Activated CD8-positive, alpha-beta T cell treated with anti-CD3 and anti-CD28 coated beads for 36 hours (primary cell): ENCODE results near the gene ABI3. TPM values are rescaled to one million over a fixed set of nuclear protein-coding genes. Genes with fewer than 3 reads are reported as not detected.

Experiments used
- ATAC-seq: fragments of 200-7000 bp; cut with Tn5 transposase; one replicate; pipeline ENCODE4 v1.10.0; 2021; ENCODE audit warnings: mild to moderate bottlenecking, moderate library complexity
- CTCF ChIA-PET: fragments of 350-600 bp; sonication (Branson Sonifier 250); formaldehyde crosslinking; loops from one replicate; lab custom pipeline; 2021; ENCODE audit warnings: antibody characterized with exemption; lab: Charles Lee
- POLR2A ChIA-PET: fragments of 350-600 bp; sonication (Branson Sonifier 250); formaldehyde crosslinking; loops from one replicate; lab custom pipeline; 2021; ENCODE audit warnings: antibody characterized with exemption; lab: Charles Lee
- DNase-seq: peaks from one replicate; pipeline ENCODE4 v3.0.0-alpha.2; 2020
- H3K27ac Mint-ChIP-seq: one replicate; pipeline ENCODE4 v1.8.0; 2021; ENCODE audit warnings: mild to moderate bottlenecking, mixed read lengths
- H3K27me3 Mint-ChIP-seq: one replicate; pipeline ENCODE4 v1.8.0; 2021; ENCODE audit warnings: mixed read lengths
- H3K36me3 Mint-ChIP-seq: one replicate; pipeline ENCODE4 v1.8.0; 2021; ENCODE audit warnings: low read depth, mixed read lengths
- H3K4me1 Mint-ChIP-seq: one replicate; pipeline ENCODE4 v1.8.0; 2021; ENCODE audit warnings: low read depth, mixed read lengths
- H3K4me3 Mint-ChIP-seq: one replicate; pipeline ENCODE4 v1.8.0; 2021; ENCODE audit warnings: mild to moderate bottlenecking, moderate library complexity, mixed read lengths
- H3K9me3 Mint-ChIP-seq: one replicate; pipeline ENCODE4 v1.8.0; 2021; ENCODE audit warnings: mixed read lengths
- CTCF ChIP-seq: fragments of 200-600 bp; IDR thresholded peaks from one replicate; pipeline ENCODE4 v1.8.0; 2022; ENCODE audit warnings: antibody characterized with exemption, mild to moderate bottlenecking
- intact Hi-C: fragments of 100-400 bp; cut with micrococcal nuclease; formaldehyde crosslinking; loops from one replicate; pipeline ENCODE4 v1.10.0; 2022
- total RNA-seq, 2 experiments: library from RNA; stranded (reverse); gene quantifications; one replicate each; pipeline ENCODE4 v1.2.3, GENCODE V29; 2021

The ABI3 gene
- total RNA-seq, 2 experiments from 2014 or later: 39.3 to 45.1 TPM

DNA sequence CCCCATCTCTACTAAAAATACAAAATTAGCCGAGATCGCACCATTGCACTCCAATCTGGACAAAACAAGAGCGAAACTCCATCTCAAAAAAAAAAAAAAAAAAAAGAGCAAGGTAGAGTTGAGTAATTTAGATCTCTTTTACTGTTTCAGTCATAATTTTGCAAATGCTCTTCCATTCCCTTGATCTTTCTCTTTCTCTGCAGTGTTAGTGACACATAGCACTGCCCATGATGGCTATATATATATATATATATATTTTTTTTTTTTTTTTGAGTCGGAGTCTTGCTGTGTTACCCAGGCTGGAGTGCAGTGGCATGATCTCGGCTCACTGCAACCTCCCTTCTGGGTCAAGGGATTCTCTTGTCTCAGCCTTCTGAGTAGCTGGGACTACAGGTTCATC lies 32.3 kb downstream of the ABI3 start:
- no peak for ATAC-seq
- CTCF ChIA-PET: no interaction called here

GRCh38 chr17:49244839-49245238 lies 34.3 kb downstream of the ABI3 start:
- no peak for ATAC-seq
- no peak for TF ChIP-seq CTCF
- intact Hi-C loops: no loop called here
- ChIA-PET POLR2A (no interaction called here), CTCF (no interaction called here)
- DNase-seq: no peak
- Mint-ChIP-seq H3K27me3 (peaks cover 3% of the 10 kb centered on the region), H3K27ac (no peak overlapping the region), H3K4me3 (no peak overlapping the region), H3K9me3 (no peaks in the 10 kb centered on the region), H3K4me1 (no peaks in the 10 kb centered on the region), H3K36me3 (no peaks in the 10 kb centered on the region)

More for the DNA sequence above, 32.3 kb downstream of the ABI3 start:
- TF ChIP-seq CTCF: no peak
- Mint-ChIP-seq H3K4me3 (no peak overlapping the region), H3K9me3 (no peaks in the 10 kb centered on the region), H3K27me3 (peaks cover 3% of the 10 kb centered on the region), H3K36me3 (no peaks in the 10 kb centered on the region), H3K4me1 (no peaks in the 10 kb centered on the region), H3K27ac (no peak overlapping the region)
- intact Hi-C loops: no loop called here
- no peak for DNase-seq
- POLR2A ChIA-PET: no interaction called here

DNA sequence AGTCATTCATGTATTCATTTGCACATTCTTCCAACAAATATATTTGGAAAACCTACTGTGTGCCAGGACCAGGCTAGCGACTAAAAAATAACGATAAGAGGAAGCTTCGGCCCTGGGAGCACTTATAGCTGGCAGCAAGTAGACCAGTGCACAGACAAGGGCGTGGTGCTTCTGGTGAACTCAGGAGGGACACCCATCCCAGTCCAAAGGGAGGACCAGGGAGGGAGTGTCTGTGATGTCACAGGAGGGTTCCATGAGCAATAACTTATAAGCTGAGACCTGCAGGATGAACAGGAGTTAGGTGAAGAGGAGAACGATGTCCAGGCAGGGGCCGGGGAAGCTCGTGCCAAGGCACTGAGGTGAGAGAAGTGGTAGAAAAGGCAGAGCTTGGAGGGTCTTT lies 37.4 kb downstream of the ABI3 start:
- no peak overlapping the region for H3K4me3 Mint-ChIP-seq

GRCh38 chr17:49249292-49249794 lies 38.8 kb downstream of the ABI3 start:
- ChIA-PET POLR2A (interaction anchor here (1.7 kb wide), 1 partner anchor 22 kb away, joined by 3 read pairs; no protein-coding TSS in a partner anchor), CTCF (interaction anchor here (1.2 kb wide), 1 partner anchor 42 kb away, joined by 3 read pairs; no protein-coding TSS in a partner anchor)
- H3K27ac Mint-ChIP-seq: no peak overlapping the region
- no peaks in the 10 kb centered on the region for H3K36me3 Mint-ChIP-seq
- no peak for TF ChIP-seq CTCF
- no peaks in the 10 kb centered on the region for H3K9me3 Mint-ChIP-seq
- peaks cover 3% of the 10 kb centered on the region for H3K27me3 Mint-ChIP-seq
- ATAC-seq: no peak
- no peak for DNase-seq
- intact Hi-C loops: no loop called here
- H3K4me3 Mint-ChIP-seq: no peak overlapping the region
- no peaks in the 10 kb centered on the region for H3K4me1 Mint-ChIP-seq

More for the DNA sequence above, 37.4 kb downstream of the ABI3 start:
- Mint-ChIP-seq H3K36me3 (no peaks in the 10 kb centered on the region), H3K9me3 (no peaks in the 10 kb centered on the region), H3K27me3 (peaks cover 3% of the 10 kb centered on the region), H3K4me1 (no peaks in the 10 kb centered on the region), H3K27ac (no peak overlapping the region)
- ATAC-seq (no peak), DNase-seq (no peak)
- ChIA-PET POLR2A (interaction anchor here (1.7 kb wide), 1 partner anchor 20 kb away, joined by 3 read pairs; no protein-coding TSS in a partner anchor), CTCF (interaction anchor here (1.1 to 1.2 kb wide), 2 partner anchors 21 to 43 kb away, joined by 3 read pairs; no protein-coding TSS in a partner anchor)
- no peak for TF ChIP-seq CTCF
- intact Hi-C loops: no loop called here

DNA sequence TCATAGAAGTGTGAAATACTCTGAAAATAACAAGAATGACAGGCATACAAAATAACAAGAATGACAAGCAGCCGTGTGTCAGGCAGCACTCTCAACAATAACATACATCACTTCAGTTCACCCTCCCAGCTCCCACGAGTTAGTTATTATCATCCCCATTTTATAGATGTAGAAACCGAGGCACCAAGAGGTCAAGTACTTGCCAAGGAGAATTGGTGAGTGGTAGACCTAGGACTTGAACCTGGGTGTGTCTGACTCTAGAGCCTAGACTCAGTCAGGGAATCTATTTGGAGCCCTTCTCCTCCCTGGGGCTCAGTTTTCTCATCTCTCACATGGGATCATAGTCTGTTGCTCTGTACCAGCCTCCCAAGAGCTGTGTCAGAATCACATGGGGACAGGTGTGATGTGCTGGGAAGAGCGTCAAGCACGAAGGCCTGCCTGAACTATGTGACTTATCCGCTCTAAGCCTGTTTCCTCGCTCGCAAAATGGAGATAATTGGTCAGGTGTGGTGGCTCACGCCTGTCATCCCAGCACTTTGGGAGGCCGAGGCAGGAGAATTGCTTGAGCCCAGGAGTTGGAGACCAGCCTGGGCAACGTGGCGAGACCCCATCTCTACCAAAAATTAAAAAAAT lies 39.5 kb downstream of the ABI3 start:
- intact Hi-C loops: no loop called here
- Mint-ChIP-seq H3K27ac (no peak overlapping the region), H3K9me3 (no peaks in the 10 kb centered on the region), H3K4me3 (no peak overlapping the region), H3K27me3 (peaks cover 2% of the 10 kb centered on the region), H3K36me3 (no peaks in the 10 kb centered on the region), H3K4me1 (no peaks in the 10 kb centered on the region)
- CTCF ChIA-PET: no interaction called here
- POLR2A ChIA-PET: no interaction called here
- no peak for TF ChIP-seq CTCF
- ATAC-seq (no peak), DNase-seq (no peak)
